IMR-90 (cell line): Measurements from ENCODE around the gene PALLD. TPM values are rescaled to one million over a fixed set of nuclear protein-coding genes. Genes with fewer than 3 reads are reported as not detected.

Source experiments
- ATAC-seq: fragments of 200-7000 bp; cut with Tn5 transposase; 2 replicates; pipeline ENCODE4 v1.9.1; 2020; ENCODE audit warnings: low read depth, mild to moderate bottlenecking, moderate library complexity
- BruUV-seq: library from RNA; stranded (reverse); fragments of 400-500 nt; replicated peaks from 2 replicates; lab custom pipeline; 2021; lab: Mats Ljungman, UMichigan
- CTCF ChIA-PET: fragments of 300-600 bp; formaldehyde crosslinking; extraction: SDS; loops from one replicate; lab custom pipeline; 2021; ENCODE audit warnings: antibody characterized with exemption; lab: Yijun Ruan, JAX
- POLR2A ChIA-PET: fragments of 300-600 bp; sonication (Branson Sonifier 250); formaldehyde crosslinking; loops from one replicate; lab custom pipeline; 2022; ENCODE audit warnings: antibody characterized with exemption; ENCODE audit not compliant: unreplicated experiment; lab: Charles Lee
- DNase-seq: peaks from one replicate; pipeline ENCODE4 v3.0.0; 2013
- H2AFZ ChIP-seq: replicated peaks from 2 replicates; pipeline ENCODE3; 2013; ENCODE audit warnings: low read length, mild to moderate bottlenecking; ENCODE audit not compliant: poor library complexity
- H2AK5ac ChIP-seq: 2 replicates; pipeline ENCODE4 v1.6.1; 2013; ENCODE audit warnings: low read depth, low read length, inconsistent platforms
- H2AK9ac ChIP-seq: replicated peaks from 2 replicates; pipeline ENCODE3; 2013; ENCODE audit warnings: mild to moderate bottlenecking, low read depth, low read length, moderate library complexity; ENCODE audit not compliant: poor library complexity
- H2BK120ac ChIP-seq: 2 replicates; pipeline ENCODE4 v1.6.1; 2013; ENCODE audit warnings: low read depth, low read length, inconsistent platforms
- H2BK15ac ChIP-seq: 3 replicates; pipeline ENCODE4 v1.6.1; 2013; ENCODE audit warnings: low read depth, low read length, inconsistent platforms
- H2BK20ac ChIP-seq: 2 replicates; pipeline ENCODE4 v1.6.1; 2013; ENCODE audit warnings: low read depth, mild to moderate bottlenecking, inconsistent platforms, low read length, moderate library complexity
- H2BK5ac ChIP-seq: 2 replicates; pipeline ENCODE4 v1.6.1; 2013; ENCODE audit warnings: mild to moderate bottlenecking, low read depth, low read length, inconsistent platforms; ENCODE audit not compliant: poor library complexity, severe bottlenecking
- H3K14ac ChIP-seq: replicated peaks from 2 replicates; pipeline ENCODE4 v1.6.1; 2013; ENCODE audit warnings: low read depth, low read length, inconsistent platforms
- H3K18ac ChIP-seq: 2 replicates; pipeline ENCODE4 v1.6.1; 2013; ENCODE audit warnings: low read depth, low read length, control low read depth
- H3K23ac ChIP-seq: 2 replicates; pipeline ENCODE4 v1.6.1; 2013; ENCODE audit warnings: low read depth, low read length, inconsistent platforms
- H3K27ac ChIP-seq: 2 replicates; pipeline ENCODE4 v1.5.1; 2013; ENCODE audit warnings: mild to moderate bottlenecking, control low read depth, low read length; ENCODE audit not compliant: insufficient read depth
- H3K27me3 ChIP-seq: 2 replicates; pipeline ENCODE4 v1.6.1; 2013; ENCODE audit warnings: low read length; ENCODE audit not compliant: control insufficient read depth, insufficient read depth
- H3K36me3 ChIP-seq: 2 replicates; pipeline ENCODE4 v1.6.1; 2013; ENCODE audit warnings: low read length, mixed read lengths; ENCODE audit not compliant: control insufficient read depth, insufficient read depth
- H3K4ac ChIP-seq: 2 replicates; pipeline ENCODE4 v1.6.1; 2013; ENCODE audit warnings: low read depth, low read length, inconsistent platforms
- H3K4me1 ChIP-seq: 2 replicates; pipeline ENCODE4 v1.6.1; 2013; ENCODE audit warnings: low read length, mixed read lengths; ENCODE audit not compliant: control insufficient read depth, insufficient read depth
- H3K4me2 ChIP-seq: 2 replicates; pipeline ENCODE4 v1.6.1; 2013; ENCODE audit warnings: low read depth, mild to moderate bottlenecking, control low read depth, low read length, moderate library complexity
- H3K4me3 ChIP-seq: 2 replicates; pipeline ENCODE4 v1.5.1; 2013; ENCODE audit warnings: low read depth, mild to moderate bottlenecking, control low read depth, low read length, moderate library complexity; ENCODE audit not compliant: insufficient read depth
- H3K56ac ChIP-seq: 2 replicates; pipeline ENCODE4 v1.6.1; 2013; ENCODE audit warnings: low read length, inconsistent platforms; ENCODE audit not compliant: insufficient read depth; ENCODE audit errors: extremely low read depth
- H3K79me1 ChIP-seq, 2 experiments: 2 replicates each; pipeline ENCODE4 v1.6.1; 2013; ENCODE audit warnings: low read length in 2 of 2, inconsistent platforms in 1 of 2, low read depth in 1 of 2
- H3K9ac ChIP-seq: 2 replicates; pipeline ENCODE4 v1.6.1; 2013; ENCODE audit warnings: low read depth, low read length, control low read depth
- H3K9me1 ChIP-seq: 2 replicates; pipeline ENCODE4 v1.6.1; 2013; ENCODE audit warnings: low read length, inconsistent platforms; ENCODE audit not compliant: insufficient read depth
- H3K9me3 ChIP-seq: 2 replicates; pipeline ENCODE4 v1.6.1; 2013; ENCODE audit warnings: low read length; ENCODE audit not compliant: control insufficient read depth, insufficient read depth
- H4K20me1 ChIP-seq: 2 replicates; pipeline ENCODE4 v1.6.1; 2013; ENCODE audit warnings: low read length, inconsistent platforms; ENCODE audit not compliant: insufficient read depth
- H4K5ac ChIP-seq: 2 replicates; pipeline ENCODE4 v1.6.1; 2013; ENCODE audit warnings: mild to moderate bottlenecking, low read depth, low read length, control low read depth
- H4K8ac ChIP-seq, 2 experiments: 2 replicates each; pipeline ENCODE4 v1.6.1; 2013; ENCODE audit warnings: low read depth in 2 of 2, low read length in 2 of 2, control low read depth in 1 of 2, inconsistent platforms in 1 of 2
- H4K91ac ChIP-seq: 2 replicates; pipeline ENCODE4 v1.6.1; 2013; ENCODE audit warnings: low read depth, low read length, inconsistent platforms; ENCODE audit not compliant: insufficient read depth
- CEBPB ChIP-seq: IDR thresholded peaks from 2 replicates; pipeline ENCODE4 v1.6.1; 2012; ENCODE audit warnings: low read depth, low read length, improper control_type of control experiment
- CHD1 ChIP-seq: IDR thresholded peaks from 2 replicates; pipeline ENCODE4 v1.6.1; 2012; ENCODE audit warnings: low read depth, low read length, improper control_type of control experiment
- CTCF ChIP-seq: conservative IDR thresholded peaks from 2 replicates; pipeline ENCODE4 v1.5.1; 2012; ENCODE audit warnings: mild to moderate bottlenecking, low read depth, low read length, improper control_type of control experiment
- ELK1 ChIP-seq: fragments of 150-350 bp; IDR thresholded peaks from 2 replicates; pipeline ENCODE4 v1.6.1; 2016; ENCODE audit warnings: low read depth, mild to moderate bottlenecking, low read length, moderate library complexity, borderline replicate concordance
- FOS ChIP-seq: fragments of 150-350 bp; IDR thresholded peaks from 2 replicates; pipeline ENCODE4 v1.6.1; 2016; ENCODE audit warnings: low read depth, low read length
- MAZ ChIP-seq: IDR thresholded peaks from 2 replicates; pipeline ENCODE4 v1.6.1; 2012; ENCODE audit warnings: low read depth, mild to moderate bottlenecking, low read length, improper control_type of control experiment, moderate library complexity, borderline replicate concordance
- POLR2A ChIP-seq: IDR thresholded peaks from 2 replicates; pipeline ENCODE4 v1.6.1; 2012; ENCODE audit warnings: mild to moderate bottlenecking, low read depth, low read length
- RAD21 ChIP-seq: IDR thresholded peaks from 2 replicates; pipeline ENCODE4 v1.6.1; 2012; ENCODE audit warnings: low read length, improper control_type of control experiment
- RCOR1 ChIP-seq: IDR thresholded peaks from 2 replicates; pipeline ENCODE4 v1.6.1; 2012; ENCODE audit warnings: mild to moderate bottlenecking, low read length, improper control_type of control experiment; ENCODE audit not compliant: insufficient replicate concordance
- RFX5 ChIP-seq: IDR thresholded peaks from 2 replicates; pipeline ENCODE4 v1.8.0; 2012; ENCODE audit warnings: low read depth, mild to moderate bottlenecking, low read length, moderate library complexity
- SMC3 ChIP-seq: fragments of 150-350 bp; IDR thresholded peaks from 2 replicates; pipeline ENCODE4 v1.6.1; 2016; ENCODE audit warnings: low read depth, mild to moderate bottlenecking, antibody characterized with exemption, low read length, moderate library complexity
- WGBS, 2 experiments: methylation state at CpG; one replicate each; pipeline versions ENCODE4 v1.1.5 to v1.1.7; 2013; ENCODE audit warnings: missing lambda C conversion rate in 2 of 2; ENCODE audit not compliant: insufficient read length in 1 of 2; ENCODE audit errors: extremely low coverage in 2 of 2; 5-methylcytosine and 5-hydroxymethylcytosine counted together
- dilution Hi-C: fragments of 300-500 bp; cut with HindIII; formaldehyde crosslinking; loops from one replicate; pipeline ENCODE4 v1.14.3; 2018; ENCODE audit warnings: low sequenced_read_pairs; ENCODE audit not compliant: unreplicated experiment
- in situ Hi-C: fragments of 300-500 bp; cut with MboI; formaldehyde crosslinking; loops from 3 replicates; pipeline ENCODE4 v1.14.3; 2019; ENCODE audit warnings: low sequenced_read_pairs, inconsistent platforms, mixed read lengths
- intact Hi-C: fragments of 100-400 bp; cut with micrococcal nuclease; formaldehyde crosslinking; loops from 2 replicates; pipeline ENCODE4 v1.10.0; 2022
- polyA plus RNA-seq, 3 experiments: library from polyadenylated mRNA; depleted of rRNA; stranded (reverse); fragments of >200 nt; gene quantifications; 2 replicates each; pipeline ENCODE4 v1.2.3, GENCODE V29; 2012; ENCODE audit warnings: low replicate concordance in 1 of 3
- total RNA-seq: library from RNA; depleted of rRNA; stranded (reverse); fragments of >200 nt; gene quantifications from 2 replicates; pipeline ENCODE4 v1.2.3, GENCODE V29; 2012

The PALLD gene
- total and polyA plus RNA-seq, 2 of the 4 experiments (the other 2 are of a cell fraction) = 91.0 to 91.9 TPM

GRCh38 chr4:168891086-168891485 is 394.2 kb downstream of the PALLD start:
- no TSS peak for BruUV-seq
- Histone ChIP-seq H4K5ac (no peak overlapping the region), H3K36me3 (peaks cover 47% of the 10 kb centered on the region), H2BK120ac (no peak overlapping the region), H2BK15ac (no peak overlapping the region), H3K18ac (no peak overlapping the region), H4K91ac (no peak overlapping the region), H3K4me3 (no peak overlapping the region), H2AFZ (no peak overlapping the region), H3K27me3 (no peaks in the 10 kb centered on the region), H3K9me3 (no peaks in the 10 kb centered on the region), H3K23ac (no peak overlapping the region; the same call in 1 of the 2 replicates), H3K56ac (no peak overlapping the region), H3K9me1 (peaks cover 25% of the 10 kb centered on the region), H3K4me1 (peaks cover 8% of the 10 kb centered on the region), H4K20me1 (peaks cover 4% of the 10 kb centered on the region; the same call in 1 of the 2 replicates), H3K27ac (peak overlapping the region; percentile 22; the same call in 1 of the 2 replicates), H3K4me2 (no peak overlapping the region), H2BK5ac (peak overlapping the region; percentile 31), H3K79me1 (peaks cover 22 to 55% of the 10 kb centered on the region in 2 experiments), H3K14ac (no peak overlapping the region), H2AK5ac (no peak overlapping the region), H2AK9ac (no peak overlapping the region), H3K4ac (no peak overlapping the region), H2BK20ac (no peak overlapping the region), H4K8ac (peak overlapping the region in 1 of 2 experiments; percentile 52; a peak in 1 of 4 replicates), H3K9ac (no peak overlapping the region)
- TF ChIP-seq SMC3 (no peak), CHD1 (no peak), RFX5 (no peak), FOS (no peak), RAD21 (no peak), CEBPB (no peak), MAZ (no peak), ELK1 (no peak), POLR2A (no peak), RCOR1 (no peak), CTCF (no peak)
- ChIA-PET POLR2A (no interaction called here), CTCF (no interaction called here)
- intact Hi-C loops = no loop called here
- ATAC-seq (no peak), DNase-seq (no peak)
- in situ Hi-C loops = no loop called here
- WGBS, 2 experiments = no CpG with 5 or more reads among the region's 2 CpGs
- dilution Hi-C loops = no loop called here
